K562 (cell line): Measurements from ENCODE around the gene GLIPR1. TPM values are rescaled to one million over a fixed set of nuclear protein-coding genes. Genes with fewer than 3 reads are reported as not detected.

Experiments used
- ATAC-seq: fragments of 200-7000 bp; cut with Tn5 transposase; 3 replicates; pipeline ENCODE4 v1.9.1; 2020; ENCODE audit warnings: moderate library complexity
- BruUV-seq: library from RNA; stranded (reverse); fragments of 400-500 nt; replicated peaks from 2 replicates; lab custom pipeline; 2021; lab: Mats Ljungman, UMichigan
- CTCF ChIA-PET: fragments of 300-600 bp; formaldehyde crosslinking; extraction: SDS; loops from one replicate; lab custom pipeline; 2021; ENCODE audit warnings: low intra/inter-chr PET ratio; lab: Yijun Ruan, JAX
- POLR2A ChIA-PET: fragments of 300-600, 350-650 bp; sonication (Branson Sonifier 250); formaldehyde crosslinking; extraction: SDS; loops from one replicate; lab custom pipeline; 2021; ENCODE audit warnings: antibody characterized with exemption, inconsistent platforms; lab: Yijun Ruan, JAX
- DNase-seq, 4 experiments: peaks; one replicate each; pipeline versions ENCODE4 v3.0.0 to v3.0.0-alpha.2; 2011 to 2018; ENCODE audit warnings: low spot score in 3 of 4, mixed read lengths in 3 of 4; ENCODE audit errors: extremely low read depth in 1 of 4
- FAIRE-seq: peaks from 2 replicates; lab custom pipeline; 2011; peaks lifted over from hg19 to GRCh38; lab: Jason Lieb, UNC
- H2AFZ ChIP-seq: 2 replicates; pipeline ENCODE4 v1.6.0; 2011; ENCODE audit warnings: low read depth, low read length, control low read depth, inconsistent platforms
- H3K27ac ChIP-seq: fragments of 200-600 bp; 3 replicates; pipeline ENCODE4 v1.8.0; 2011; ENCODE audit warnings: low read depth, mild to moderate bottlenecking, control low read depth, inconsistent platforms, low read length, moderate library complexity, mixed read lengths; ENCODE audit errors: extremely low read depth
- H3K27me3 ChIP-seq, 2 experiments: fragments of 300-600 bp in 1 of 2; 2 replicates in 1 of 2; 3 replicates in 1 of 2; pipeline versions ENCODE4 v1.6.0 to v1.8.0; 2011; ENCODE audit warnings: inconsistent platforms in 2 of 2, low read length in 2 of 2, mild to moderate bottlenecking in 1 of 2, mixed read lengths in 1 of 2, moderate library complexity in 1 of 2; ENCODE audit not compliant: control insufficient read depth in 2 of 2, insufficient read depth in 2 of 2
- H3K36me3 ChIP-seq: fragments of 300-600 bp; 3 replicates; pipeline ENCODE4 v1.8.0; 2011; ENCODE audit warnings: mild to moderate bottlenecking, low read length, inconsistent platforms; ENCODE audit not compliant: control insufficient read depth, insufficient read depth
- H3K4me1 ChIP-seq, 2 experiments: fragments of 200-600 bp in 1 of 2; replicated peaks in 1 of 2; 2 replicates in 1 of 2; 3 replicates in 1 of 2; pipeline versions ENCODE4 v1.5.1 to v1.8.0; 2011; ENCODE audit warnings: inconsistent platforms in 2 of 2, low read length in 2 of 2, mild to moderate bottlenecking in 1 of 2, mixed read lengths in 1 of 2, moderate library complexity in 1 of 2; ENCODE audit not compliant: control insufficient read depth in 2 of 2, insufficient read depth in 2 of 2
- H3K4me2 ChIP-seq: 2 replicates; pipeline ENCODE4 v1.6.1; 2011; ENCODE audit warnings: low read length, control low read depth, inconsistent platforms, mixed read lengths; ENCODE audit not compliant: insufficient read depth
- H3K4me3 ChIP-seq: fragments of 200-600 bp; sonication (generic), shearing (Covaris generic); 2 replicates; pipeline ENCODE4 v1.5.1; 2016; ENCODE audit warnings: control low read depth, inconsistent platforms
- H3K79me2 ChIP-seq: fragments of 200-600 bp; 3 replicates; pipeline ENCODE4 v1.8.0; 2011; ENCODE audit warnings: low read length, inconsistent platforms; ENCODE audit not compliant: control insufficient read depth, insufficient read depth
- H3K9ac ChIP-seq, 2 experiments: 2 replicates each; pipeline versions ENCODE4 v1.6.0 to v1.6.1; 2011; ENCODE audit warnings: low read depth in 2 of 2, low read length in 2 of 2, control low read depth in 1 of 2, inconsistent platforms in 1 of 2, mild to moderate bottlenecking in 1 of 2, mixed read lengths in 1 of 2; ENCODE audit not compliant: insufficient read depth in 1 of 2
- H3K9me1 ChIP-seq: one replicate; pipeline ENCODE4 v1.6.0; 2011; ENCODE audit warnings: inconsistent platforms, mild to moderate bottlenecking, low read length, moderate library complexity; ENCODE audit not compliant: control insufficient read depth, insufficient read depth
- H3K9me3 ChIP-seq: replicated peaks from 2 replicates; pipeline ENCODE4 v1.5.1; 2011; ENCODE audit warnings: low read depth, low read length, inconsistent platforms; ENCODE audit not compliant: control insufficient read depth, insufficient read depth
- H4K20me1 ChIP-seq: replicated peaks from 2 replicates; pipeline ENCODE4 v1.6.1; 2011; ENCODE audit warnings: low read length, inconsistent platforms, mixed read lengths; ENCODE audit not compliant: control insufficient read depth, insufficient read depth
- CC2D1A ChIP-seq: fragments of 450-650 bp; IDR thresholded peaks from 2 replicates; pipeline ENCODE4 v1.6.1; 2017; ENCODE audit warnings: mild to moderate bottlenecking
- CEBPB ChIP-seq: fragments of 450-650 bp; IDR thresholded peaks from 2 replicates; pipeline ENCODE4 v1.6.1; 2016; ENCODE audit warnings: missing genetic modification characterization, missing compliant biosample characterization
- CEBPG ChIP-seq, 3 experiments: fragments of 200-800 bp in 1 of 3; sonication (Bioruptor generic) in 1 of 3; sonication (generic) in 1 of 3; formaldehyde crosslinking in 1 of 3; IDR thresholded peaks in 2 of 3; conservative IDR thresholded peaks in 1 of 3; 2 replicates each; pipeline versions ENCODE4 v1.6.1 to v1.8.0; 2016 to 2022; ENCODE audit warnings: missing compliant biosample characterization in 2 of 3, missing genetic modification characterization in 2 of 3, mild to moderate bottlenecking in 1 of 3, missing genetic modification reagents in 1 of 3
- HEY1 ChIP-seq: fragments of 250-450 bp; sonication (Bioruptor Pico); IDR thresholded peaks from 2 replicates; pipeline ENCODE4 v1.5.0; 2020; ENCODE audit warnings: mild to moderate bottlenecking, moderate library complexity, borderline replicate concordance
- ILF3 ChIP-seq: fragments of 450-650 bp; IDR thresholded peaks from 2 replicates; pipeline ENCODE4 v1.6.1; 2018; ENCODE audit warnings: antibody characterized with exemption, mild to moderate bottlenecking, moderate library complexity, borderline replicate concordance
- NONO ChIP-seq, 2 experiments: fragments of 200-400 bp in 1 of 2; fragments of 450-650 bp in 1 of 2; formaldehyde crosslinking in 1 of 2; IDR thresholded peaks; 2 replicates each; pipeline ENCODE4 v1.6.1; 2017; ENCODE audit warnings: low read depth in 2 of 2, mild to moderate bottlenecking in 2 of 2, moderate library complexity in 2 of 2, low read length in 1 of 2
- ZNF134 ChIP-seq: fragments of 250-450 bp; sonication (Bioruptor Pico); conservative IDR thresholded peaks from 2 replicates; pipeline ENCODE4 v1.4.0; 2020
- WGBS: fragments of 100-300 bp; shearing (Covaris generic); methylation state at CpG from one replicate; pipeline ENCODE4 v1.1.6; 2016; ENCODE audit warnings: low coverage, mixed read lengths; ENCODE audit not compliant: insufficient coverage; ENCODE audit errors: missing lambda C conversion rate; 5-methylcytosine and 5-hydroxymethylcytosine counted together
- in situ Hi-C: fragments of 300-500 bp; cut with MboI; formaldehyde crosslinking; loops from 4 replicates; pipeline ENCODE4 v1.15.0; 2018; ENCODE audit warnings: inconsistent platforms, mixed read lengths
- intact Hi-C: fragments of 100-400 bp; cut with micrococcal nuclease; formaldehyde crosslinking; loops from 2 replicates; pipeline ENCODE4 v1.14.2; 2022
- polyA plus RNA-seq, 8 experiments: library from polyadenylated mRNA; depleted of rRNA in 4 of 8; stranded (reverse) in 5 of 8; unstranded in 3 of 8; fragments of >200 nt; fragmentation: Nextera tagmentation in 2 of 8; fragmentation: Illumina TruSeq in 1 of 8; extraction: Ambion mirVana in 2 of 8; extraction: Trizol in 1 of 8; gene quantifications; 2 replicates each; pipeline versions ENCODE4 v1.2.1 to v1.2.3, GENCODE V29; 2011 to 2014; ENCODE audit warnings: inconsistent platforms in 1 of 8, missing spikeins in 1 of 8
- total RNA-seq, 7 experiments: library from RNA; depleted of rRNA in 6 of 7; stranded (reverse); fragments of >200 nt in 6 of 7; fragmentation: Illumina TruSeq in 2 of 7; extraction: Trizol in 2 of 7; gene quantifications; 2 replicates each; pipeline versions ENCODE4 v1.2.1 to v1.2.3, GENCODE V29; 2011 to 2021; ENCODE audit warnings: low replicate concordance in 1 of 7
- TF ChIP-seq, protein P1 (sequence below): fragments of 450-650 bp; formaldehyde crosslinking; IDR thresholded peaks from 2 replicates; pipeline ENCODE4 v1.4.0; 2020; ENCODE audit warnings: mild to moderate bottlenecking, moderate library complexity
- TF ChIP-seq, protein P2 (sequence below): IDR thresholded peaks from 2 replicates; pipeline ENCODE4 v1.6.1; 2012; ENCODE audit warnings: low read depth, low read length, improper control_type of control experiment, borderline replicate concordance
- TF ChIP-seq, protein P3 (sequence below): fragments of 450-650 bp; conservative IDR thresholded peaks from 2 replicates; pipeline ENCODE4 v1.6.1; 2016; ENCODE audit warnings: missing genetic modification characterization, low read depth, mild to moderate bottlenecking, missing compliant biosample characterization, moderate library complexity

Gene GLIPR1
- total and polyA plus RNA-seq, 9 of the 15 experiments (the other 6 are each of a cell fraction or from before 2014, with no cell fraction given), result 0.26 to 2.1 (median 1.2) TPM

DNA sequence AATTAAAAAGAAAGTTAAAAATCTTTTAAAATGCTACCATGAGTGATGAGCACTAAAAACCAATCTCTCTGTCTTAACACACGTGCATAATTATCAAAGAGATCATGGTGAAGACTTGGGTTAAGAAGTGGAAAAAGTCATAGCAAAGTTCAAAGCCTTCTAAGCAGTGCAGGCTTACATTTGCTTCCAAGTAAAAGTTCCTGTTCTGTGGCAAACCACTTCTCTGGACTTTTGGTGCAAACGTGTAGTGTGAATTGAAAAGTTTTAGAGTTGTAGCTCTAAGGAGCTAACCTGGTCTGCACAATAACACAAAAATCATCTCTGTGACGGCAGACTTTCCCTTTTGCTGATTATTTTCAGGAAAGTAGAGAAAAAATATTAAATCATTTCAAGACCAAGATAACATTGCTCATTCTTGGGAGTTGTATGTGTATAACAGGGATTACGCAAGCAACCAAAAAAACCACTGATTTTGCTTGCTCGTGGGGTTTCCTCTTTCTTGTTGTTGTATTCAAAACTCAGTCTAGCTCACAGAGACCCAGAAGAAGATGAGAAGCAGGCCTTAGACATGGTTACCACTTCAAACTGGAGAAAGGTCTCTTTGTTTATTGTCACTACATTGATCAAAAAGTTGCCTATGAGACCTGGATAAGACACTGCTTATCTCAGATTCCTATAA lies 2.3 kb upstream of the GLIPR1 start:
- BruUV-seq, result no TSS peak

DNA sequence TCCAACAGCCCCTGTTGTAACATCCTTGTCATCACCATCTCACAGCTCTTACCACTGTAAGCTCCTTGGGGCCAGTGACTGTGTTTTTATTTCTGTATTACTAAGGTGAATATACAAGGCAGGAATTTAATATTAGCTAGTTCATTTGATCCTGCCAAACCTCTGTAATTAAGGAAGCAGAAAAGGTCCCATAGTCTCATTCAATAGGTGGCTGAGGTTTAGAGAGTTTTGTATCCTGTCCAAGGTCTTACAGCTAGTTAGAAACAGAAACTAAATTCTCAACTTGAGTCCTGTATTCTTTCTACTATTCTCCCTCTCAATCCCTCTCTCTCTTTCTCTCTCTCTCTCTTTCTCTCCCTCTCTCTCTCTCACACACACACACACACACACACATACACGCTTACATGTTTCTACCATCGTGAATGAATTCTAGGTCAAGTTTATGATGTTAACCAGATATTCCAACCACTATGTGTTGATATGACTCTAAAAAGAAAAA lies 543 bp upstream of the GLIPR1 start:
- no TSS peak for BruUV-seq
- Histone ChIP-seq H3K4me3 (no peak overlapping the region), H2AFZ (peak overlapping the region; percentile 80; the same call in 1 of the 2 replicates), H3K27me3 (no peaks in the 10 kb centered on the region), H3K9me1 (no peaks in the 10 kb centered on the region), H3K36me3 (no peaks in the 10 kb centered on the region), H3K4me1 (peaks cover 0 to 6% of the 10 kb centered on the region in 2 experiments; a peak in 4 of 5 replicates), H3K9me3 (no peaks in the 10 kb centered on the region), H4K20me1 (no peaks in the 10 kb centered on the region), H3K79me2 (no peaks in the 10 kb centered on the region), H3K27ac (peak overlapping the region; percentile 61; the same call in 1 of the 3 replicates), H3K4me2 (no peak overlapping the region; the same call in 1 of the 2 replicates), H3K9ac (no peak overlapping the region)
- no peak for DNase-seq
- POLR2A ChIA-PET, result interaction anchor here (0.6 kb wide), 1 partner anchor 1479 kb away, joined by 3 read pairs; no protein-coding TSS in a partner anchor
- intact Hi-C loops, result loop anchor here (5.0 to 10.0 kb wide), 3 partner anchors 148 to 975 kb away; partner anchors contain the start of genes BBS10, CAPS2 and GLIPR1L1
- ATAC-seq, result no peak
- in situ Hi-C loops, result loop anchor here (10.0 kb wide), 1 partner anchor 145 kb away; the partner anchor contains the start of genes CAPS2 and GLIPR1L1
- CTCF ChIA-PET, result no interaction called here
- WGBS, result 0% methylated on average over 2 of the region's 2 CpGs
- no peak for FAIRE-seq
- TF ChIP-seq, protein P1, sequence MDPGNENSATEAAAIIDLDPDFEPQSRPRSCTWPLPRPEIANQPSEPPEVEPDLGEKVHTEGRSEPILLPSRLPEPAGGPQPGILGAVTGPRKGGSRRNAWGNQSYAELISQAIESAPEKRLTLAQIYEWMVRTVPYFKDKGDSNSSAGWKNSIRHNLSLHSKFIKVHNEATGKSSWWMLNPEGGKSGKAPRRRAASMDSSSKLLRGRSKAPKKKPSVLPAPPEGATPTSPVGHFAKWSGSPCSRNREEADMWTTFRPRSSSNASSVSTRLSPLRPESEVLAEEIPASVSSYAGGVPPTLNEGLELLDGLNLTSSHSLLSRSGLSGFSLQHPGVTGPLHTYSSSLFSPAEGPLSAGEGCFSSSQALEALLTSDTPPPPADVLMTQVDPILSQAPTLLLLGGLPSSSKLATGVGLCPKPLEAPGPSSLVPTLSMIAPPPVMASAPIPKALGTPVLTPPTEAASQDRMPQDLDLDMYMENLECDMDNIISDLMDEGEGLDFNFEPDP, result no peak
- TF ChIP-seq CC2D1A, result no peak
- TF ChIP-seq HEY1 (CRISPR knock-in tag), result no peak
- TF ChIP-seq NONO (IDR thresholded peaks at IDR 0.05; ENCODE audit: low read depth in 2 of 2, low read length in 1 of 2), result no peak
- TF ChIP-seq, protein P2, sequence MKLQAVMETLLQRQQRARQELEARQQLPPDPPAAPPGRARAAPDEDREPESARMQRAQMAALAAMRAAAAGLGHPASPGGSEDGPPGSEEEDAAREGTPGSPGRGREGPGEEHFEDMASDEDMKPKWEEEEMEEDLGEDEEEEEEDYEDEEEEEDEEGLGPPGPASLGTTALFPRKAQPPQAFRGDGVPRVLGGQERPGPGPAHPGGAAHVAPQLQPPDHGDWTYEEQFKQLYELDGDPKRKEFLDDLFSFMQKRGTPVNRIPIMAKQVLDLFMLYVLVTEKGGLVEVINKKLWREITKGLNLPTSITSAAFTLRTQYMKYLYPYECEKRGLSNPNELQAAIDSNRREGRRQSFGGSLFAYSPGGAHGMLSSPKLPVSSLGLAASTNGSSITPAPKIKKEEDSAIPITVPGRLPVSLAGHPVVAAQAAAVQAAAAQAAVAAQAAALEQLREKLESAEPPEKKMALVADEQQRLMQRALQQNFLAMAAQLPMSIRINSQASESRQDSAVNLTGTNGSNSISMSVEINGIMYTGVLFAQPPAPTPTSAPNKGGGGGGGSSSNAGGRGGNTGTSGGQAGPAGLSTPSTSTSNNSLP, result no peak
- no peak for TF ChIP-seq ILF3
- TF ChIP-seq, protein P3, sequence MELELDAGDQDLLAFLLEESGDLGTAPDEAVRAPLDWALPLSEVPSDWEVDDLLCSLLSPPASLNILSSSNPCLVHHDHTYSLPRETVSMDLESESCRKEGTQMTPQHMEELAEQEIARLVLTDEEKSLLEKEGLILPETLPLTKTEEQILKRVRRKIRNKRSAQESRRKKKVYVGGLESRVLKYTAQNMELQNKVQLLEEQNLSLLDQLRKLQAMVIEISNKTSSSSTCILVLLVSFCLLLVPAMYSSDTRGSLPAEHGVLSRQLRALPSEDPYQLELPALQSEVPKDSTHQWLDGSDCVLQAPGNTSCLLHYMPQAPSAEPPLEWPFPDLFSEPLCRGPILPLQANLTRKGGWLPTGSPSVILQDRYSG (tag), result no peak

More for the DNA sequence above, 2.3 kb upstream of the GLIPR1 start:
- intact Hi-C loops, result no loop called here
- H3K9me3 ChIP-seq, result no peaks in the 10 kb centered on the region
- no peak for DNase-seq
- H3K79me2 ChIP-seq, result no peaks in the 10 kb centered on the region
- H3K4me1 ChIP-seq, result peaks cover 0 to 6% of the 10 kb centered on the region in 2 experiments; a peak in 4 of 5 replicates
- H3K27ac ChIP-seq, result no peak overlapping the region
- no peaks in the 10 kb centered on the region for H3K9me1 ChIP-seq
- no peaks in the 10 kb centered on the region for H3K27me3 ChIP-seq
- WGBS, result 10% methylated on average over 5 of the region's 5 CpGs
- no peak overlapping the region for H3K9ac ChIP-seq
- ChIA-PET POLR2A (no interaction called here), CTCF (no interaction called here)
- H3K4me3 ChIP-seq, result no peak overlapping the region
- ATAC-seq, result no peak
- TF ChIP-seq ZNF134 (CRISPR knock-in tag) (no peak), CEBPG (CRISPR knock-in tag; IDR thresholded peaks at IDR 0.05) (no peak), CEBPG (tag; conservative IDR thresholded peaks at IDR 0.05 in 1 of 2, IDR thresholded peaks at IDR 0.05 in 1 of 2) (peak; percentile 51 to 55; a peak in 2 of 4 replicates), CEBPB (tag) (peak; percentile 73)
- H3K4me2 ChIP-seq, result no peak overlapping the region
- in situ Hi-C loops, result no loop called here
- H4K20me1 ChIP-seq, result no peaks in the 10 kb centered on the region
- H2AFZ ChIP-seq, result no peak overlapping the region
- no peaks in the 10 kb centered on the region for H3K36me3 ChIP-seq
- FAIRE-seq, result no peak
